SIG-M5 treated with dmso at 0.1 percent for 504 hours (cell line): Measurements from ENCODE around the gene HHLA2.

Source experiments
- DNase-seq: peaks from one replicate; lab custom pipeline; 2025; ENCODE audit not compliant: unreplicated experiment; lab: John Stamatoyannopoulos, UW

HHLA2 gene

GRCh38 chr3:108298056-108298455 is 1.7 kb downstream of the HHLA2 start:
- DNase-seq: no peak

- DNase-seq: no peak
Measured at GRCh38 chr3:108300103-108300849, 3.9 kb downstream of the HHLA2 start.

GRCh38 chr3:108301695-108302404 is 5.5 kb downstream of the HHLA2 start:
- peak; percentile 58 for DNase-seq

DNA sequence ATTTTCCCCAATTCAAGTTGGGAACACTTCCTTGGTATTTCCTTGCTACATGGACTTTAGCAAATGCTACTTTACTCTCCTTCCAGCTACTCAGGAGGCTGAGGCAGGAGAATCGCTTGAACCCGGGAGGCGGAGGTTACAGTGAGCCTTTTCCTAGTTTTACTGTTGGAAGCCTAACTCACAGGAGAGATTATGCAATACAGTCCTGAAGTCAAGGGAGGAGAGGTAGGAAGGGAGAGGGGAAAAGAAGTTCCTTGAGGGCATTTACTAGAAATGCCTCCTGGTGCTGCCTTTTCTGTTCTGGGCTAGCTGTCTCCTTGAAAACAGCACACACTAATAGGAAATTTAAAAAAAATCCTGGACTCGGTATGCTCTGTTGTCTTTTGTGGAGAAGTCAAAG is 6.2 kb downstream of the HHLA2 start:
- no peak for DNase-seq

DNA sequence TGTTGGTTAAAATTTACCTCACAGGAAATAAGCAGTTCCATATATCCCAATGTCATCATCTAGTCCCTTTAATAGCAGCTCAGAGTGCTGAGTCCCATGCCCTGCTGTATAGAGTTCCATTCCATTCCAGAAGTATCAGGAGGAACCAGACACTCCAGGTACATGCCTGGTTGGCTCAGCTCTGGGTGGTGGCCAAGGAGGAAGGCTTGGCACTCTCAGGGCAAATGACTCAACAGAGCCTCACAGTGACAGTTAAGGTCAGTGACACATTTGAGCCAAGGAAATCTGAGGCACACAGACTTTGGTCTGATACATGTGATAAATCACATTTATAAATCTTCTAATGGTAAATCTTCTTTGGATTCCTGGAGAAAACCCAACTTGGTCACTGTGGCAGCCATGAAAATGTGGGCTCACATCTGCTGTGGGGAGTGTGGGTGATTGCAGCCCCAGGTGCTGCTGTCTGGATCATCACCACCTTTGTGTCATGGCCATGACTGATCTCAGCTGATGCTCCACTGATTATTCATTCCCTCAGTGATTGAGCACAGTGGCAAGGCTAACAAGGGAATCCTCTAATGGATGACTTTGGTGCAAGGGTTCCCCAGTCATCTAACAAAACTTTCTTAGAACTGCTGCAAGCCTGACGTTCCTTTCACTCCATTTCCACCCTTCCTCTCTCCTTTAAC is 9.3 kb downstream of the HHLA2 start:
- DNase-seq: peak; percentile 28

- peak; percentile 37 for DNase-seq
Measured at GRCh38 chr3:108311797-108312196, 15.4 kb downstream of the HHLA2 start.

DNA sequence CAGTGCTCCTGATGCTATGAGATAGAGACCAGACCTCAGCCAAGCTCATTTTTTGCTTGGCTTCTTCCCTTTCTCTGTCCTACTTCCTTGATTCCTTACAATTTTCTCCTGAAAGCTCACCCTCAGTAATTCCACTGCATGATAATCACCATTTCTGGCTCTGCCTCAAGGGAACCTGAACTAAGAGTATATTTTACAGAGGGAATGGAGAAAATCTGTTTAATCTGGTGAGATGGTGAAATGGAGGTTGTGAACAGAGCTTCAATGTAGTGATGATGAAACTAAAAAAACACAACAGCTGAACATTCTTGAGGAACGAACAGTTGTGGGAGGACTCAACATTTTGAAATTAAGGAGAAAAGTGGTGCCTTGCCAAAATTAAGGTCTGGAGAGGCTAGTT is 16.3 kb downstream of the HHLA2 start:
- DNase-seq: no peak

- DNase-seq: no peak
Measured at GRCh38 chr3:108315767-108316301, 19.5 kb downstream of the HHLA2 start.

- peak; percentile 39 for DNase-seq
Measured at GRCh38 chr3:108319428-108320082, 23.2 kb downstream of the HHLA2 start.

- DNase-seq: no peak
Measured at GRCh38 chr3:108320746-108321350, 24.5 kb downstream of the HHLA2 start.

DNA sequence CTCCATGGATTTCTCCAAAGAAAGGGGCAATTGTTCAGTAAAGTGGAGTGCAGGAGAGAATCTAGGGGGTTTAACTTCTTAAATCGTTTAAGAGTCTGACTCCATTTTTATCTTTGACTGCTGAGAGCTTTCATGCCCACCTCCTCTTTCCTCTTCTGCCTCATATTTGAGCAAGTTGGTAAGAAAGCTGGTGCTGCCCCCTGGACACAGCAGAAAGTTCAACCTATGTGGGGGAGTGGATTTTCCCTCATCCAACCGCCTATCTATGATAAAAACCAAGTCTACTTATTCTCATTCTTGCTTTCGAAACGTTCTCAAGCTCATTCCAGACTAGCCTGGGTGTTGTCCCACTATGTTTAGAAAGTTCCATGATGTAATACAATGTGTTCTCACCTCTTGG is 26.0 kb downstream of the HHLA2 start:
- no peak for DNase-seq

DNA sequence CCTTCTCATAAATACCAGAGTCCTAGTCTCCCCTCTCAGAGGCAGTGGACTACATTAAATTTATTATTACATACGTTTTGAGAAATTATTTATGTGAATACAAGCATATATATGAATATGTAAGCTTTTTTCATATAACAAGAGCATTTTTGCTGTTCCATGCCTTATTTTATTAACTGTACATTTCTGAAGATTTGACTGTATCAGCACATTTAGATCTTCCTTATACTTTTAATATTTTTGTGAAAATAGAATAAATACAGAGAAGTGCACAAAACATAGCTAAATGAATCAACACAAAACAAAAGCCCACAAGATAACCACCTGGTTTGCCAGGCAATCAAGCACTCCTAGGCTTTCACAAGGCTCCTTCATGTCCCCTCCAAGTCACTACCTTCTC is 27.8 kb downstream of the HHLA2 start:
- DNase-seq: no peak

GRCh38 chr3:108327168-108327567 is 30.8 kb downstream of the HHLA2 start:
- DNase-seq: no peak

DNA sequence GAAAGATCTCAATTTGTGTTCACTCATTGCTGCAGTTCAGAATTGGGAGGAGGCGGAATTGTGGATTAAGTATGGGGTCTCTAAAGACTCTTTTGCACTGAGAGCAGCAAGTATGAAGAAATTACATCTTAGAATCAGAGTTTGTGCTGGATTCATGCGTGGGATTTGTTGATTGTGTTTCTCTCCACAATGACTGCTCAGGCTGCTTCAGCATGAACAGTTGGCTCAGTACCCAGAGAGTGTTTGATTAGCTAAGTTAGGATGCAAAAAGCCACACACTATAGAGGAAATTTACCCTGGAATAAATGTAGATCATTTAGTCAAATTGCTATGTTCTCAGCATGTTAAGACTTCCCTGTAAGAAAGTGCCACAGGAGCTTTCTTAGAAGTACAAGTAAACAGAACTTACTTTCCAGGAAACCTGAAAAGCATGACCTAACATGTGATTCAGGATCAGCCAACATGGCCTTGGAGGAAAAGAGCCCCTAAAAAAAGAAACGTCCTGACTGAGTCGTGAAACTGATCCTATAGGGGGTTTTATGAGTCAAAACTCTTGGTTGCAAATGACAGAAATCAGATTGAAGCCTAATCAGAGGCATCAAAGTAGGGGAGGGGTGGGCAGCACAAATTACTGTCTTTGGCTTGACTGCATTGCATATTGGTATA is 32.6 kb downstream of the HHLA2 start:
- no peak for DNase-seq

GRCh38 chr3:108329508-108329907 is 33.2 kb downstream of the HHLA2 start:
- no peak for DNase-seq

DNA sequence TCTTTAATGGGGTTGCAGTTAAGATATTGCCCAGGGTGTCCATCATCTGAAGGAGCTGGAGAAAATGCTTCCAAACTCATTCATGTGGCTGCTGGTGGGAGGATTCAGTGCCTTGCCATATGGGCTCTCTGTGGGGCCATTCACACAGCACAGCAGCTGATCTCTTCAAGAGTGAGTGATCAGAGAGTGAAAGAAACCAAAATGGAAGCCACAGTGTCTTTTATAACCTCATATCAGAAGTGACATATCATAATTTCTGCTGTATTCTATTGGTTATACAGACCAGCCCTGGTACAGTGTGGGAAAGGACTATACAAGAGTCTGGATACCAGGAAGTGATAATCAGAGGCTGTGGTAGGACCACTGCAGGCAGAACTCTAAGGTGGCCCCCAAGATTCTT is 33.6 kb downstream of the HHLA2 start:
- DNase-seq: no peak

GRCh38 chr3:108331792-108332191 is 35.4 kb downstream of the HHLA2 start:
- no peak for DNase-seq

DNA sequence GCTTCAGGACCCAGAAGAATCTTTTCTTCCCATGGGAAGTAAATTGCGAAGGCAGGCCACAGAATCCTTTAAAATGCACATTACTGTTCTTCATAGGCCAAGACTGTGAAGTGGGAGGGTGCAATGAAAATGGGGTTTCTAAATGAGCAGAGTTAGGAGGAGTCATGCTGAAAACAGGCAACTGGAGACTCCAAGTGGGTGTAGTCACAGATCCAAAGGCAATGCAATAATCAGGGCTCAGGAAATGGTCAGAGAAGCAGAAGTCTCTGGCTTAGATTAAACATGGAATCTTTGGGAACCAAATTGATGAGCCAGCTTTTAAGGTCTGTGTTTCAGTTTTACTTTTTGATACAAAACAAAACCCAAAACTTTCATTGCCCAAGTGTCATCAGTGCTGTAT is 37.6 kb downstream of the HHLA2 start:
- DNase-seq: no peak

DNA sequence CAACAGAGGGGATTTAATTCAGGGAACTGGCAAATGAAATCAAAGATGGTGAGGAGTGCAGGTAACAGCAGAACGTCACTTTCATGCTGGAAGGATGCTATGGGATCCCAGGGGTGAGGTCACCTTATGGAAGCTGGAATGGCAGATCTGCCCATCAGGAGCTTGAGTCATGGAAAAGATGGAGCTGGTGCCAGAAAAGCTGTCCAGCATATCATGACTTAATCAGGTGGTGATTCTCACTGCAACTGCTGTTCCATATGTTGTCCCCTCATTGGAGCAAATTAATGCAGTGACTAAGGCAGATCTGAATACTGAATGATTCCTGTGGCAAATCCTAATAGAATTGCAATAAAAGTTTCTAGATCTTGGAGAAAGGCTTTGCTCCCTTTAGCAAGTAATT is 38.4 kb downstream of the HHLA2 start:
- DNase-seq: no peak

DNA sequence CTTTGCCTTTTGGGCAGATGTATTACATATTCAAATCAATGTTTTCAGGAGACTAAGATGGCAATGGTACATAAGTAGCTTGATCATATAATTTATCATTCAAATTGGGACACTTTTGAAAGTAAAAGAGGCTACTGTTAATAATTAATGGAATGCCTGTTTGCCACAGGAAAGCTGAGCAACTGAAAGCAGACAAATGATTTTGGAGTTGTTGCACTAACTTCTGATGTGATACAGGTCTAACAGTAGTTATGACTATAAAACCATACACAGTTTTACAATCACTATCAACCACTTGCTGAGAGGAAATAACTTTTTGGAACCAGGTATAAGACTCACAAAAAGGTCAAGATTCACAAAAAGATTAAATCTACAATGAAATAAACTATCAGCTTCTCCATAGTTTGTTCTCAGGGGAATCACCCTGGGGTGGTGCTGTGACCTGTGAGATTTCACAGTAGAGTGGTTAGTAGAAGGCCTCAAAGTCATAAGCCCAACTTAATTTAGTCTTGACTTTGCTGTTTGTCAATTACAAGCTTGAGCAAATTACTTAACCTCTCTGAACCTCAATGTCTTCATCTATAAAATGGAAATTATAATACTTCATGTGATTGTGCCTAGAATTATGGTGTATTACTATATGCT is 42.7 kb downstream of the HHLA2 start:
- DNase-seq: no peak
